H9 (cell line): Measurements from ENCODE around the gene FOXN4. TPM values are rescaled to one million over a fixed set of nuclear protein-coding genes. Genes with fewer than 3 reads are reported as not detected.

Source experiments
- DNase-seq: peaks from one replicate; pipeline ENCODE4 v3.0.0-alpha.2; 2017
- H2AFZ ChIP-seq: one replicate; pipeline ENCODE4 v1.6.1; 2013; ENCODE audit warnings: mild to moderate bottlenecking, low read length, control low read depth, moderate library complexity
- H2AK5ac ChIP-seq: 2 replicates; pipeline ENCODE4 v1.6.1; 2013; ENCODE audit warnings: low read length, control low read depth, mixed read lengths; ENCODE audit not compliant: insufficient read length
- H2BK120ac ChIP-seq: one replicate; pipeline ENCODE4 v1.6.1; 2013; ENCODE audit warnings: low read depth, mild to moderate bottlenecking, low read length, control low read depth, inconsistent platforms; ENCODE audit not compliant: poor library complexity, severe bottlenecking
- H2BK12ac ChIP-seq: 2 replicates; pipeline ENCODE4 v1.6.1; 2013; ENCODE audit warnings: low read length, control low read depth, mixed read lengths, low read depth; ENCODE audit not compliant: insufficient read length
- H2BK15ac ChIP-seq: 2 replicates; pipeline ENCODE4 v1.6.1; 2013; ENCODE audit warnings: low read depth, low read length, control low read depth
- H2BK20ac ChIP-seq: one replicate; pipeline ENCODE4 v1.6.1; 2013; ENCODE audit warnings: low read depth, mild to moderate bottlenecking, low read length, control low read depth, inconsistent platforms; ENCODE audit not compliant: poor library complexity, severe bottlenecking
- H2BK5ac ChIP-seq: 2 replicates; pipeline ENCODE4 v1.6.1; 2013; ENCODE audit warnings: low read length, control low read depth, mixed read lengths; ENCODE audit not compliant: insufficient read length
- H3K14ac ChIP-seq: 2 replicates; pipeline ENCODE4 v1.6.1; 2013; ENCODE audit warnings: low read length, control low read depth; ENCODE audit not compliant: insufficient read depth
- H3K18ac ChIP-seq: 2 replicates; pipeline ENCODE4 v1.6.1; 2013; ENCODE audit warnings: low read depth, mild to moderate bottlenecking, mixed read lengths, low read length, control low read depth; ENCODE audit not compliant: insufficient read length
- H3K23ac ChIP-seq: 2 replicates; pipeline ENCODE4 v1.6.1; 2013; ENCODE audit warnings: low read length, control low read depth, mixed read lengths, low read depth; ENCODE audit not compliant: insufficient read length
- H3K23me2 ChIP-seq: 2 replicates; pipeline ENCODE4 v1.6.1; 2013; ENCODE audit warnings: low read depth, mild to moderate bottlenecking, mixed read lengths, low read length, control low read depth; ENCODE audit not compliant: insufficient read length, poor library complexity, severe bottlenecking
- H3K27ac ChIP-seq: 2 replicates; pipeline ENCODE4 v1.5.1; 2013; ENCODE audit warnings: low read length, control low read depth, mixed read lengths, low read depth; ENCODE audit not compliant: insufficient read length
- H3K27me3 ChIP-seq: 2 replicates; pipeline ENCODE4 v1.6.1; 2013; ENCODE audit warnings: low read length, control low read depth, inconsistent platforms; ENCODE audit not compliant: insufficient read depth
- H3K4ac ChIP-seq: 2 replicates; pipeline ENCODE4 v1.6.1; 2013; ENCODE audit warnings: low read depth, mild to moderate bottlenecking, control low read depth, inconsistent platforms, low read length, moderate library complexity
- H3K4me1 ChIP-seq: 2 replicates; pipeline ENCODE4 v1.6.1; 2013; ENCODE audit warnings: low read length, control low read depth, inconsistent platforms; ENCODE audit not compliant: insufficient read depth
- H3K4me2 ChIP-seq: 2 replicates; pipeline ENCODE4 v1.6.1; 2013; ENCODE audit warnings: low read length, control low read depth, mixed read lengths; ENCODE audit not compliant: insufficient read length, insufficient read depth
- H3K56ac ChIP-seq: 2 replicates; pipeline ENCODE4 v1.6.1; 2013; ENCODE audit warnings: low read depth, mild to moderate bottlenecking, mixed read lengths, low read length, control low read depth; ENCODE audit not compliant: insufficient read length
- H3K79me1 ChIP-seq: 2 replicates; pipeline ENCODE4 v1.6.1; 2013; ENCODE audit warnings: low read depth, mild to moderate bottlenecking, moderate library complexity, low read length, control low read depth, inconsistent platforms; ENCODE audit not compliant: insufficient read depth, poor library complexity, severe bottlenecking
- H3K79me2 ChIP-seq: 2 replicates; pipeline ENCODE4 v1.6.1; 2013; ENCODE audit warnings: low read length, control low read depth, inconsistent platforms; ENCODE audit not compliant: insufficient read depth
- H3K9ac ChIP-seq: 2 replicates; pipeline ENCODE4 v1.6.1; 2013; ENCODE audit warnings: low read length, control low read depth, mixed read lengths; ENCODE audit not compliant: insufficient read length; ENCODE audit errors: extremely low read depth
- H3K9me3 ChIP-seq: one replicate; pipeline ENCODE4 v1.6.1; 2013; ENCODE audit warnings: low read depth, low read length, inconsistent platforms; ENCODE audit not compliant: control insufficient read depth
- H3T11ph ChIP-seq: one replicate; pipeline ENCODE4 v1.6.1; 2013; ENCODE audit warnings: mild to moderate bottlenecking, low read length, control low read depth, inconsistent platforms
- H4K20me1 ChIP-seq: one replicate; pipeline ENCODE4 v1.6.1; 2013; ENCODE audit not compliant: control insufficient read depth, insufficient read length, insufficient read depth
- H4K5ac ChIP-seq: 2 replicates; pipeline ENCODE4 v1.6.1; 2013; ENCODE audit warnings: low read depth, mild to moderate bottlenecking, mixed read lengths, low read length, control low read depth; ENCODE audit not compliant: insufficient read length
- H4K8ac ChIP-seq: replicated peaks from 2 replicates; pipeline ENCODE4 v1.6.1; 2013; ENCODE audit warnings: low read length, control low read depth, mixed read lengths, low read depth; ENCODE audit not compliant: insufficient read length
- H4K91ac ChIP-seq: 2 replicates; pipeline ENCODE4 v1.6.1; 2013; ENCODE audit warnings: low read depth, mild to moderate bottlenecking, moderate library complexity, mixed read lengths, low read length, control low read depth; ENCODE audit not compliant: insufficient read length
- H3K27ac Mint-ChIP-seq, 3 experiments: 2 replicates in 2 of 3; 3 replicates in 1 of 3; pipeline ENCODE4 v1.8.0; 2020 to 2021; ENCODE audit warnings: mixed read lengths in 3 of 3, mild to moderate bottlenecking in 1 of 3, moderate library complexity in 1 of 3
- H3K27me3 Mint-ChIP-seq: 2 replicates; pipeline ENCODE4 v1.8.0; 2021; ENCODE audit warnings: low read depth, mild to moderate bottlenecking, moderate library complexity, mixed read lengths
- H3K36me3 Mint-ChIP-seq, 3 experiments: 2 replicates in 2 of 3; 3 replicates in 1 of 3; pipeline ENCODE4 v1.8.0; 2020 to 2021; ENCODE audit warnings: low read depth in 3 of 3, mixed read lengths in 3 of 3; ENCODE audit not compliant: insufficient read depth in 1 of 3
- H3K4me1 Mint-ChIP-seq, 2 experiments: 2 replicates each; pipeline ENCODE4 v1.8.0; 2020; ENCODE audit warnings: mixed read lengths in 2 of 2
- H3K4me3 Mint-ChIP-seq, 2 experiments: 2 replicates in 1 of 2; 3 replicates in 1 of 2; pipeline ENCODE4 v1.8.0; 2020 to 2021; ENCODE audit warnings: mild to moderate bottlenecking in 2 of 2, mixed read lengths in 2 of 2, moderate library complexity in 1 of 2
- H3K9me3 Mint-ChIP-seq, 2 experiments: 2 replicates in 1 of 2; 3 replicates in 1 of 2; pipeline ENCODE4 v1.8.0; 2020; ENCODE audit warnings: mild to moderate bottlenecking in 2 of 2, mixed read lengths in 2 of 2, moderate library complexity in 1 of 2
- WGBS: extraction: QIAGEN DNeasy Blood & Tissue Kit; methylation state at CpG from one replicate; pipeline ENCODE4 v1.1.7; 2013; ENCODE audit warnings: missing lambda C conversion rate, low lambda C conversion rate, mixed read lengths; ENCODE audit not compliant: insufficient read length; ENCODE audit errors: extremely low coverage; 5-methylcytosine and 5-hydroxymethylcytosine counted together
- total RNA-seq: library from RNA; stranded (reverse); gene quantifications from 2 replicates; pipeline ENCODE4 v1.2.1, GENCODE V29; 2021
- TF ChIP-seq, protein P1 (sequence below): fragments of 200-600 bp; sonication (generic); conservative IDR thresholded peaks from 3 replicates; pipeline ENCODE4 v1.8.0; 2021; ENCODE audit warnings: antibody characterized with exemption, mild to moderate bottlenecking

FOXN4 gene
- total RNA-seq, 1 experiment from 2014 or later: 0.39 TPM

DNA sequence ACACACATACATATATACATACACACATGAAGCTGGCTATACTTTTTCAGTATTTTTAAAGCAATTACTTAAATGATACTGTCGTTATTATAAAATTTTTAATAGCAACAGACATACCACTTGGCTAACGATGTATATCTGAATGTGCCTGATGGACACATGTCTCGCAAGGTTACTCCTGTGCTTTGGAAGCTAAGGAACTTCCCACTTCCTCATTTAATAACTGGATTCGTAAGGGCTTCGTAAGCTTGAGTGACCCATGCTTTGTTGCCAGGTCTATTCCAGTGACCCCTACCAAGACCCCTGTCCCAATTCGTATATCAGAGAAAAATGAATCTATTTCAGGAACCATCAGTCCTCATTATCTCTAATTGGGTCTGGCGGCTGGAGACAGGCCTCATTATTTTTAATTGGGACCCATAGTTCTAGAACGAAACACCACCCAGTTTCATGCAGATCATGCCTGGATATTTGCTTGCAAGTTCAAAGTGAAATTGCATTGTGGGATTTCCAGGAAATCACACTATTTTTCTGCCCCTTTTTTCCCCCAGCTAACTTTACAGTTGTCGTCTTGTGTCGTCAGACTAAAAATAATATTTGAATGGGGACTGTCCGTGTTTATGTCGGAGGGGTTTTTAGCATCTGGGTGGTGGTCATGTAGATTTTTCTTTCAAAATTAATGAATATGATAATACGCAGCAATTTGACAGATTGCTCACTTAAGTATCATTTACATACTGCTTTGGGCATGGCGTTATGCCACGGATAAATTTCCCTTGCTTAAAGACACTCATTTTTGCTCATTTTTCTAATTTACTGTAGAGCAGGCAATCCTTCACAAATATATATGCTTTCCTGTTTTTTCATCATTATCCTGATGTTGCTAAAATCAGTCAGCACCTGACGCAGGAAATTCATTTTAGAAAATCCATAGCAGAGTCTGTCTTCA, 21.5 kb upstream of the FOXN4 start:
- no peak overlapping the region for H4K8ac ChIP-seq
- no peaks in the 10 kb centered on the region for H4K20me1 ChIP-seq
- no peak overlapping the region for H2BK120ac ChIP-seq
- Mint-ChIP-seq H3K27me3 (peaks cover 4% of the 10 kb centered on the region), H3K27ac (no peak overlapping the region), H3K36me3 (no peaks in the 10 kb centered on the region), H3K9me3 (peaks cover 0 to 2% of the 10 kb centered on the region in 2 experiments; a peak in 1 of 5 replicates), H3K4me3 (no peak overlapping the region), H3K4me1 (peaks cover 0 to 10% of the 10 kb centered on the region in 2 experiments; a peak in 1 of 4 replicates)
- no peak overlapping the region for H3T11ph ChIP-seq
- H3K27me3 ChIP-seq: no peaks in the 10 kb centered on the region
- TF ChIP-seq, protein P1, sequence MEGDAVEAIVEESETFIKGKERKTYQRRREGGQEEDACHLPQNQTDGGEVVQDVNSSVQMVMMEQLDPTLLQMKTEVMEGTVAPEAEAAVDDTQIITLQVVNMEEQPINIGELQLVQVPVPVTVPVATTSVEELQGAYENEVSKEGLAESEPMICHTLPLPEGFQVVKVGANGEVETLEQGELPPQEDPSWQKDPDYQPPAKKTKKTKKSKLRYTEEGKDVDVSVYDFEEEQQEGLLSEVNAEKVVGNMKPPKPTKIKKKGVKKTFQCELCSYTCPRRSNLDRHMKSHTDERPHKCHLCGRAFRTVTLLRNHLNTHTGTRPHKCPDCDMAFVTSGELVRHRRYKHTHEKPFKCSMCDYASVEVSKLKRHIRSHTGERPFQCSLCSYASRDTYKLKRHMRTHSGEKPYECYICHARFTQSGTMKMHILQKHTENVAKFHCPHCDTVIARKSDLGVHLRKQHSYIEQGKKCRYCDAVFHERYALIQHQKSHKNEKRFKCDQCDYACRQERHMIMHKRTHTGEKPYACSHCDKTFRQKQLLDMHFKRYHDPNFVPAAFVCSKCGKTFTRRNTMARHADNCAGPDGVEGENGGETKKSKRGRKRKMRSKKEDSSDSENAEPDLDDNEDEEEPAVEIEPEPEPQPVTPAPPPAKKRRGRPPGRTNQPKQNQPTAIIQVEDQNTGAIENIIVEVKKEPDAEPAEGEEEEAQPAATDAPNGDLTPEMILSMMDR: no peak
- no peak overlapping the region for H3K56ac ChIP-seq
- DNase-seq: no peak
- no peak overlapping the region for H3K9ac ChIP-seq
- H3K18ac ChIP-seq: no peak overlapping the region
- no peak overlapping the region for H3K14ac ChIP-seq
- H3K79me2 ChIP-seq: no peaks in the 10 kb centered on the region
- H4K91ac ChIP-seq: no peak overlapping the region
- H2BK15ac ChIP-seq: no peak overlapping the region
- no peak overlapping the region for H4K5ac ChIP-seq
- no peak overlapping the region for H2BK12ac ChIP-seq
- no peak overlapping the region for H2BK20ac ChIP-seq
- H3K23me2 ChIP-seq: no peaks in the 10 kb centered on the region
- no CpG with 5 or more reads among the region's 16 CpGs for WGBS
- H3K4me1 ChIP-seq: no peaks in the 10 kb centered on the region; the same call in 1 of the 2 replicates
- no peak overlapping the region for H2AK5ac ChIP-seq
- H2AFZ ChIP-seq: no peak overlapping the region
- no peak overlapping the region for H3K4me2 ChIP-seq
- no peak overlapping the region for H3K23ac ChIP-seq
- no peak overlapping the region for H3K4ac ChIP-seq
- H3K27ac ChIP-seq: no peak overlapping the region
- no peaks in the 10 kb centered on the region for H3K9me3 ChIP-seq
- H3K79me1 ChIP-seq: no peaks in the 10 kb centered on the region
- H2BK5ac ChIP-seq: no peak overlapping the region
